K562 (cell line): ENCODE measurements around the gene PRR23A. TPM values are rescaled to one million over a fixed set of nuclear protein-coding genes. Genes with fewer than 3 reads are reported as not detected.

Experiments
- ATAC-seq: fragments of 200-7000 bp; cut with Tn5 transposase; 3 replicates; pipeline ENCODE4 v1.9.1; 2020; ENCODE audit warnings: moderate library complexity
- BruUV-seq: library from RNA; stranded (reverse); fragments of 400-500 nt; replicated peaks from 2 replicates; lab custom pipeline; 2021; lab: Mats Ljungman, UMichigan
- CTCF ChIA-PET: fragments of 300-600 bp; formaldehyde crosslinking; extraction: SDS; loops from one replicate; lab custom pipeline; 2021; ENCODE audit warnings: low intra/inter-chr PET ratio; lab: Yijun Ruan, JAX
- POLR2A ChIA-PET: fragments of 300-600, 350-650 bp; sonication (Branson Sonifier 250); formaldehyde crosslinking; extraction: SDS; loops from one replicate; lab custom pipeline; 2021; ENCODE audit warnings: antibody characterized with exemption, inconsistent platforms; lab: Yijun Ruan, JAX
- DNase-seq, 4 experiments: peaks; one replicate each; pipeline versions ENCODE4 v3.0.0 to v3.0.0-alpha.2; 2011 to 2018; ENCODE audit warnings: low spot score in 3 of 4, mixed read lengths in 3 of 4; ENCODE audit errors: extremely low read depth in 1 of 4
- FAIRE-seq: peaks from 2 replicates; lab custom pipeline; 2011; peaks lifted over from hg19 to GRCh38; lab: Jason Lieb, UNC
- H2AFZ ChIP-seq: 2 replicates; pipeline ENCODE4 v1.6.0; 2011; ENCODE audit warnings: low read depth, low read length, control low read depth, inconsistent platforms
- H3K27ac ChIP-seq: fragments of 200-600 bp; 3 replicates; pipeline ENCODE4 v1.8.0; 2011; ENCODE audit warnings: low read depth, mild to moderate bottlenecking, control low read depth, inconsistent platforms, low read length, moderate library complexity, mixed read lengths; ENCODE audit errors: extremely low read depth
- H3K27me3 ChIP-seq, 2 experiments: fragments of 300-600 bp in 1 of 2; 2 replicates in 1 of 2; 3 replicates in 1 of 2; pipeline versions ENCODE4 v1.6.0 to v1.8.0; 2011; ENCODE audit warnings: inconsistent platforms in 2 of 2, low read length in 2 of 2, mild to moderate bottlenecking in 1 of 2, mixed read lengths in 1 of 2, moderate library complexity in 1 of 2; ENCODE audit not compliant: control insufficient read depth in 2 of 2, insufficient read depth in 2 of 2
- H3K36me3 ChIP-seq: fragments of 300-600 bp; 3 replicates; pipeline ENCODE4 v1.8.0; 2011; ENCODE audit warnings: mild to moderate bottlenecking, low read length, inconsistent platforms; ENCODE audit not compliant: control insufficient read depth, insufficient read depth
- H3K4me1 ChIP-seq, 2 experiments: fragments of 200-600 bp in 1 of 2; replicated peaks in 1 of 2; 2 replicates in 1 of 2; 3 replicates in 1 of 2; pipeline versions ENCODE4 v1.5.1 to v1.8.0; 2011; ENCODE audit warnings: inconsistent platforms in 2 of 2, low read length in 2 of 2, mild to moderate bottlenecking in 1 of 2, mixed read lengths in 1 of 2, moderate library complexity in 1 of 2; ENCODE audit not compliant: control insufficient read depth in 2 of 2, insufficient read depth in 2 of 2
- H3K4me2 ChIP-seq: 2 replicates; pipeline ENCODE4 v1.6.1; 2011; ENCODE audit warnings: low read length, control low read depth, inconsistent platforms, mixed read lengths; ENCODE audit not compliant: insufficient read depth
- H3K4me3 ChIP-seq: fragments of 200-600 bp; sonication (generic), shearing (Covaris generic); 2 replicates; pipeline ENCODE4 v1.5.1; 2016; ENCODE audit warnings: control low read depth, inconsistent platforms
- H3K79me2 ChIP-seq: fragments of 200-600 bp; 3 replicates; pipeline ENCODE4 v1.8.0; 2011; ENCODE audit warnings: low read length, inconsistent platforms; ENCODE audit not compliant: control insufficient read depth, insufficient read depth
- H3K9ac ChIP-seq, 2 experiments: 2 replicates each; pipeline versions ENCODE4 v1.6.0 to v1.6.1; 2011; ENCODE audit warnings: low read depth in 2 of 2, low read length in 2 of 2, control low read depth in 1 of 2, inconsistent platforms in 1 of 2, mild to moderate bottlenecking in 1 of 2, mixed read lengths in 1 of 2; ENCODE audit not compliant: insufficient read depth in 1 of 2
- H3K9me1 ChIP-seq: one replicate; pipeline ENCODE4 v1.6.0; 2011; ENCODE audit warnings: inconsistent platforms, mild to moderate bottlenecking, low read length, moderate library complexity; ENCODE audit not compliant: control insufficient read depth, insufficient read depth
- H3K9me3 ChIP-seq: replicated peaks from 2 replicates; pipeline ENCODE4 v1.5.1; 2011; ENCODE audit warnings: low read depth, low read length, inconsistent platforms; ENCODE audit not compliant: control insufficient read depth, insufficient read depth
- H4K20me1 ChIP-seq: replicated peaks from 2 replicates; pipeline ENCODE4 v1.6.1; 2011; ENCODE audit warnings: low read length, inconsistent platforms, mixed read lengths; ENCODE audit not compliant: control insufficient read depth, insufficient read depth
- CREBBP ChIP-seq: IDR thresholded peaks from one replicate; pipeline ENCODE4 v1.6.1; 2012; ENCODE audit warnings: low read depth, mild to moderate bottlenecking, control low read depth, inconsistent platforms, low read length
- EP300 ChIP-seq: IDR thresholded peaks from 2 replicates; pipeline ENCODE4 v1.6.1; 2012; ENCODE audit warnings: low read length, improper control_type of control experiment
- SOX6 ChIP-seq: fragments of 450-650 bp; IDR thresholded peaks from 2 replicates; pipeline ENCODE4 v1.6.1; 2014; ENCODE audit warnings: mild to moderate bottlenecking
- ZNF395 ChIP-seq: fragments of 200-800 bp; sonication (Bioruptor generic); IDR thresholded peaks from 2 replicates; pipeline ENCODE4 v1.6.1; 2017; ENCODE audit warnings: missing genetic modification characterization, missing compliant biosample characterization
- WGBS: fragments of 100-300 bp; shearing (Covaris generic); methylation state at CpG from one replicate; pipeline ENCODE4 v1.1.6; 2016; ENCODE audit warnings: low coverage, mixed read lengths; ENCODE audit not compliant: insufficient coverage; ENCODE audit errors: missing lambda C conversion rate; 5-methylcytosine and 5-hydroxymethylcytosine counted together
- in situ Hi-C: fragments of 300-500 bp; cut with MboI; formaldehyde crosslinking; loops from 4 replicates; pipeline ENCODE4 v1.15.0; 2018; ENCODE audit warnings: inconsistent platforms, mixed read lengths
- intact Hi-C: fragments of 100-400 bp; cut with micrococcal nuclease; formaldehyde crosslinking; loops from 2 replicates; pipeline ENCODE4 v1.14.2; 2022
- polyA plus RNA-seq, 8 experiments: library from polyadenylated mRNA; depleted of rRNA in 4 of 8; stranded (reverse) in 5 of 8; unstranded in 3 of 8; fragments of >200 nt; fragmentation: Nextera tagmentation in 2 of 8; fragmentation: Illumina TruSeq in 1 of 8; extraction: Ambion mirVana in 2 of 8; extraction: Trizol in 1 of 8; gene quantifications; 2 replicates each; pipeline versions ENCODE4 v1.2.1 to v1.2.3, GENCODE V29; 2011 to 2014; ENCODE audit warnings: inconsistent platforms in 1 of 8, missing spikeins in 1 of 8
- total RNA-seq, 7 experiments: library from RNA; depleted of rRNA in 6 of 7; stranded (reverse); fragments of >200 nt in 6 of 7; fragmentation: Illumina TruSeq in 2 of 7; extraction: Trizol in 2 of 7; gene quantifications; 2 replicates each; pipeline versions ENCODE4 v1.2.1 to v1.2.3, GENCODE V29; 2011 to 2021; ENCODE audit warnings: low replicate concordance in 1 of 7

PRR23A gene
- total and polyA plus RNA-seq, 9 of the 15 experiments (the other 6 are each of a cell fraction or from before 2014, with no cell fraction given): not detected

- no peak for TF ChIP-seq ZNF395 (CRISPR knock-in tag)
- TF ChIP-seq EP300: no peak
- no peak for TF ChIP-seq CREBBP
Observed at GRCh38 chr3:138964923-138965322, 41.1 kb downstream of the PRR23A start (continued).

GRCh38 chr3:138964264-138964663 is 41.8 kb downstream of the PRR23A start:
- ATAC-seq: no peak
- FAIRE-seq: no peak
- peaks cover 0 to 9% of the 10 kb centered on the region in 2 experiments; a peak in 2 of 5 replicates for H3K4me1 ChIP-seq
- in situ Hi-C loops (no loop called here), intact Hi-C loops (no loop called here)
- H3K27ac ChIP-seq: no peak overlapping the region
- POLR2A ChIA-PET: interaction anchor here (1.7 kb wide), 1 partner anchor 13 kb away, joined by 4 read pairs; no protein-coding TSS in a partner anchor
- WGBS: 3% methylated on average over 2 of the region's 2 CpGs
- H3K9me3 ChIP-seq: peaks cover 3% of the 10 kb centered on the region; the same call in 1 of the 2 replicates
- H3K9me1 ChIP-seq: no peaks in the 10 kb centered on the region
- no peak overlapping the region for H2AFZ ChIP-seq
- H3K79me2 ChIP-seq: no peaks in the 10 kb centered on the region
- CTCF ChIA-PET: no interaction called here
- no peak overlapping the region for H3K9ac ChIP-seq
- no peak overlapping the region for H3K4me3 ChIP-seq
- H4K20me1 ChIP-seq: no peaks in the 10 kb centered on the region
- no TSS peak for BruUV-seq
- H3K36me3 ChIP-seq: no peaks in the 10 kb centered on the region
- no peak for DNase-seq
- H3K4me2 ChIP-seq: no peak overlapping the region
- TF ChIP-seq SOX6: no peak
- TF ChIP-seq, all 486 proteins: peak for 0
- H3K27me3 ChIP-seq: peaks cover 2 to 4% of the 10 kb centered on the region in 2 experiments; a peak in 2 of 5 replicates
